GM12878 (cell line): ENCODE measurements around the gene GNAL.

ENCODE experiments used
- BRCA1 ChIP-seq: IDR thresholded peaks from 2 replicates; pipeline ENCODE4 v1.6.1; 2011; ENCODE audit warnings: low read depth, low read length, improper control_type of control experiment
- CTCF ChIP-seq, 3 experiments: IDR thresholded peaks in 2 of 3; conservative IDR thresholded peaks in 1 of 3; 2 replicates each; pipeline ENCODE4 v1.5.1; 2011; ENCODE audit warnings: low read depth in 3 of 3, low read length in 3 of 3, mild to moderate bottlenecking in 3 of 3, control low read depth in 2 of 3, moderate library complexity in 2 of 3, inconsistent platforms in 1 of 3, mixed read lengths in 1 of 3; ENCODE audit not compliant: control insufficient read depth in 2 of 3, insufficient read depth in 1 of 3; ENCODE audit errors: extremely low read depth in 1 of 3
- KLF5 ChIP-seq: fragments of 450-650 bp; IDR thresholded peaks from 2 replicates; pipeline ENCODE4 v1.6.1; 2014; ENCODE audit warnings: mild to moderate bottlenecking; ENCODE audit not compliant: partially characterized antibody
- NFIC ChIP-seq: IDR thresholded peaks from 2 replicates; pipeline ENCODE4 v1.6.1; 2012; ENCODE audit warnings: low read depth, mild to moderate bottlenecking, inconsistent platforms, low read length, moderate library complexity
- POLR2A ChIP-seq: IDR thresholded peaks from 2 replicates; pipeline ENCODE4 v1.6.1; 2011; ENCODE audit warnings: low read depth, mild to moderate bottlenecking, low read length
- TF ChIP-seq, protein P1 (sequence below): IDR thresholded peaks from 2 replicates; pipeline ENCODE4 v1.6.1; 2012; ENCODE audit warnings: mild to moderate bottlenecking, low read depth, low read length
- TF ChIP-seq, protein P2 (sequence below): fragments of 450-650 bp; IDR thresholded peaks from 2 replicates; pipeline ENCODE4 v1.6.1; 2017; ENCODE audit warnings: mild to moderate bottlenecking, moderate library complexity

DNA sequence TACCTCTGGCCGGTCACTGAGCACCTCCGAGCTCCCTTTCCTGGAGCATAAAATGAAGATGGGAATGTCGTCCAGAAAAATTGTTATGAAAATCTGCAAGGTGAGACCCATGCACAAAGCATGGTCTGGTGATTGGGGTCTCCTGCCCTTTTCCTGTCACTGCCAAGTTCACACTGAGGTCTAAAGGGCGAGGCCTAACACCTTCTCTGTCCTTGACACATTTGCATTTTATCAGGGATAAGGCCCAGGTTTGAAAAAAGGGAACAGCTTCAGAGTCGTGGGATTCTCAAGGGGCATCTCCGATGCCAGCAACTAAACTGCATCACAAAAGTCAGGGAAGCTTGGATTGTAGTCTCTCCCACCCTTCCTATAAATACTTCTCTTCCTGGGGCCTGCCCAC, 24.7 kb downstream of the GNAL start:
- TF ChIP-seq BRCA1 (no peak), KLF5 (no peak), CTCF (IDR thresholded peaks at IDR 0.05 in 2 of 3, conservative IDR thresholded peaks at IDR 0.05 in 1 of 3; ENCODE audit: control insufficient read depth in 2 of 3, extremely low read depth in 1 of 3, insufficient read depth in 1 of 3, low read depth in 3 of 3, low read length in 3 of 3) (no peak), NFIC (no peak), POLR2A (no peak)
- TF ChIP-seq, protein P1, sequence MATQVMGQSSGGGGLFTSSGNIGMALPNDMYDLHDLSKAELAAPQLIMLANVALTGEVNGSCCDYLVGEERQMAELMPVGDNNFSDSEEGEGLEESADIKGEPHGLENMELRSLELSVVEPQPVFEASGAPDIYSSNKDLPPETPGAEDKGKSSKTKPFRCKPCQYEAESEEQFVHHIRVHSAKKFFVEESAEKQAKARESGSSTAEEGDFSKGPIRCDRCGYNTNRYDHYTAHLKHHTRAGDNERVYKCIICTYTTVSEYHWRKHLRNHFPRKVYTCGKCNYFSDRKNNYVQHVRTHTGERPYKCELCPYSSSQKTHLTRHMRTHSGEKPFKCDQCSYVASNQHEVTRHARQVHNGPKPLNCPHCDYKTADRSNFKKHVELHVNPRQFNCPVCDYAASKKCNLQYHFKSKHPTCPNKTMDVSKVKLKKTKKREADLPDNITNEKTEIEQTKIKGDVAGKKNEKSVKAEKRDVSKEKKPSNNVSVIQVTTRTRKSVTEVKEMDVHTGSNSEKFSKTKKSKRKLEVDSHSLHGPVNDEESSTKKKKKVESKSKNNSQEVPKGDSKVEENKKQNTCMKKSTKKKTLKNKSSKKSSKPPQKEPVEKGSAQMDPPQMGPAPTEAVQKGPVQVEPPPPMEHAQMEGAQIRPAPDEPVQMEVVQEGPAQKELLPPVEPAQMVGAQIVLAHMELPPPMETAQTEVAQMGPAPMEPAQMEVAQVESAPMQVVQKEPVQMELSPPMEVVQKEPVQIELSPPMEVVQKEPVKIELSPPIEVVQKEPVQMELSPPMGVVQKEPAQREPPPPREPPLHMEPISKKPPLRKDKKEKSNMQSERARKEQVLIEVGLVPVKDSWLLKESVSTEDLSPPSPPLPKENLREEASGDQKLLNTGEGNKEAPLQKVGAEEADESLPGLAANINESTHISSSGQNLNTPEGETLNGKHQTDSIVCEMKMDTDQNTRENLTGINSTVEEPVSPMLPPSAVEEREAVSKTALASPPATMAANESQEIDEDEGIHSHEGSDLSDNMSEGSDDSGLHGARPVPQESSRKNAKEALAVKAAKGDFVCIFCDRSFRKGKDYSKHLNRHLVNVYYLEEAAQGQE, result no peak
- TF ChIP-seq, protein P2, sequence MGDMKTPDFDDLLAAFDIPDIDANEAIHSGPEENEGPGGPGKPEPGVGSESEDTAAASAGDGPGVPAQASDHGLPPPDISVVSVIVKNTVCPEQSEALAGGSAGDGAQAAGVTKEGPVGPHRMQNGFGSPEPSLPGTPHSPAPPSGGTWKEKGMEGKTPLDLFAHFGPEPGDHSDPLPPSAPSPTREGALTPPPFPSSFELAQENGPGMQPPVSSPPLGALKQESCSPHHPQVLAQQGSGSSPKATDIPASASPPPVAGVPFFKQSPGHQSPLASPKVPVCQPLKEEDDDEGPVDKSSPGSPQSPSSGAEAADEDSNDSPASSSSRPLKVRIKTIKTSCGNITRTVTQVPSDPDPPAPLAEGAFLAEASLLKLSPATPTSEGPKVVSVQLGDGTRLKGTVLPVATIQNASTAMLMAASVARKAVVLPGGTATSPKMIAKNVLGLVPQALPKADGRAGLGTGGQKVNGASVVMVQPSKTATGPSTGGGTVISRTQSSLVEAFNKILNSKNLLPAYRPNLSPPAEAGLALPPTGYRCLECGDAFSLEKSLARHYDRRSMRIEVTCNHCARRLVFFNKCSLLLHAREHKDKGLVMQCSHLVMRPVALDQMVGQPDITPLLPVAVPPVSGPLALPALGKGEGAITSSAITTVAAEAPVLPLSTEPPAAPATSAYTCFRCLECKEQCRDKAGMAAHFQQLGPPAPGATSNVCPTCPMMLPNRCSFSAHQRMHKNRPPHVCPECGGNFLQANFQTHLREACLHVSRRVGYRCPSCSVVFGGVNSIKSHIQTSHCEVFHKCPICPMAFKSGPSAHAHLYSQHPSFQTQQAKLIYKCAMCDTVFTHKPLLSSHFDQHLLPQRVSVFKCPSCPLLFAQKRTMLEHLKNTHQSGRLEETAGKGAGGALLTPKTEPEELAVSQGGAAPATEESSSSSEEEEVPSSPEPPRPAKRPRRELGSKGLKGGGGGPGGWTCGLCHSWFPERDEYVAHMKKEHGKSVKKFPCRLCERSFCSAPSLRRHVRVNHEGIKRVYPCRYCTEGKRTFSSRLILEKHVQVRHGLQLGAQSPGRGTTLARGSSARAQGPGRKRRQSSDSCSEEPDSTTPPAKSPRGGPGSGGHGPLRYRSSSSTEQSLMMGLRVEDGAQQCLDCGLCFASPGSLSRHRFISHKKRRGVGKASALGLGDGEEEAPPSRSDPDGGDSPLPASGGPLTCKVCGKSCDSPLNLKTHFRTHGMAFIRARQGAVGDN, result no peak
